Stimulated activated CD8-positive, alpha-beta memory T cell treated with anti-CD3 and anti-CD28 coated beads, Interleukin-12 subunit alpha, Interleukin-12 subunit beta, amount 100 ng/mL, for 24 hours (primary cell): Measurements from ENCODE around the gene DEXI.

ENCODE experiments used
- DNase-seq: peaks from one replicate; pipeline ENCODE4 v3.0.0-alpha.2; 2020; ENCODE audit errors: extremely low read depth

Gene DEXI

DNA sequence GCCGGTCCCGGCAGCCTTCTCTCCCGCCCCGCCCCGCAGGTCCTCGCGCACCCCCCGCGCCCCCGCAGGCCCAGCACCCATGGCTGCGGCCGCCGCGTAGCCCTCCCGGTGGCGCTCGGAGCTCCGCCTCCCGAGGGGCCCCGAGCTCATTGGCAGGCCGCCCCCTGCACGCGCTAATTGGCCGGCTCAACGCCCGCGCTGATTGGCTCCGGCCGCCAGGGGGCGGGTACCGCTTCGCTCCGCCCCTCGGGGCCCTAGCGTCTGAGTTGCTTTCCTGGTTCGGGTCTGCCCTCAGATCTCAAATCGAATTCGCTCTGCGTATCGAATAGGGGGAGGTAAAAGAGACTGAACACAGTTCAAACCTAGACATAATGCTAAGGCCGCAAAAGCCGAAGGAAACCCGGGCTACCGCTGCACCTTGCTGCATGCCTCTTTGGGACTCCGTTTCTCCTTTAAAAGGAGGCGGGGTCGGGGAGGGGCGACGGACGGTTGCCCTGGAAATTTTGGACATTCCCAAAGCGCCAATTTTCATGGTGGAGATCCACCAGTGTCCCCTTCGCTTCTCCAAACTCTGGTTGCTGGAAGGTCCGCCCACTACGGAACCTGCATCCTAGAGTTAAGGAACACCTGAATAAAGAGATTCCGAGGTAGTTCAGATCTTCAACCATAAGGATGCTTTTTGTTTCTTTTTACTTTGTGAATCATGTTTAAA lies at the start of gene DEXI:
DEXI (minus strand) TSS at position 117 of the 712 bp plus-strand sequence. CDS start 463 bp downstream, outside the sequence.
- peak; percentile 83 for DNase-seq

DNA sequence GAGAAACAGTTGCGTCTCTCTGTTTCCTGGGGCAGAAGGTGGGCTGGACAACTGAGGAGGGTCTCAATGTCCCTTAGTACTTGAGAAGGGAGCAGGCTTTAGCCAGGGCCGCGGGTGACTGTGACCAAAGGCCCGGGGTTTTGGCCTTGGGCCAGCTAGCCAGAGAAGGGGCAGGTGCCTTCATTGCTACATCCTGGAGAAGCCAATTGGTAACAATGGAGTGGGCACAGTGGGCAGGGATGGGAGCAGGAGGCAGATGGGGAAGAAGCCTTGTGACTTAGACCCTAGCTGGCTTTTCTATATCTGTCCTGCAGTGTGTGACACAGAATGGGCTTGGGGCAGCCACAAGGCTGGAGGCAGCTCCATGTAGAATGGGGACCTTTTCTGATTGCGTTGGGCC lies 48.1 kb upstream of the DEXI start:
- DNase-seq = no peak

DNA sequence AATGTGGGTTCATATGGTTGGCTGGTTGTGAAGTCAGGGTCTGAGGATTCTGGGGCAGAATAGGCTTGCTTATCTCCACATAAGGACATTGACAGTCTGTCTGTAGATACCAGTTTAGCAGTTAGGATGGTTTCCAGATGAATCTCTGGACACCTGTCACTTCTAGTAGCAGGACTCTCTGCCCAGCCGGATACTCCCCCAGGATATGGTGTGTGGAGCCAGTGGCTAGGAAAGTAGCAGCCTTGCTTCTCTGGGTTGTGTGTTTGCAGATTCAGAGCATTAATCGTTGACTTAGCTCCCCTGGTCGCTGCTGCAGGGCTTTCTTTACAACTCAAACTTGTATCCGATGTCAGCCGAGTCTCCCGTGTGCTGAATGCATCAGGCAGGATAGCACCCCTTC lies 47.3 kb upstream of the DEXI start:
- DNase-seq = no peak

DNA sequence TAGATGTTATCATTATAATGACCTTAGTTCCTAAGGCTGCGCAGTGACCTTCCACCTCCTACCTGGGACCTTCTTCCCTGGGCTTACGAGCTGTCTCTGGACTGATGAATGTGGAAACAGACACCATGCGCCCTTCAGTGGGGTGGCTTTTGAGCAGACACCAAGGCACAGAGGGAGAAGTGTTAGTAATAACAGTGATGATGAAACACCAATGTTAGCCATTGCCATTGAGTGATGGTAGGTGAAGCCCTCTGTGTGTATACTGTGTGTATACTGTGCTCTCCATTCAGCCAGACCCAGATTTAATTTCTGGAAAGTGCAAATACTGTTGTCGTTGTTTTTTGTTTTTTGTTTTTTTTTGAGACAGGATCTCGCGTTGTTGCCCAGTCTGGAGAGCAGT lies 46.6 kb upstream of the DEXI start:
- DNase-seq = no peak

DNA sequence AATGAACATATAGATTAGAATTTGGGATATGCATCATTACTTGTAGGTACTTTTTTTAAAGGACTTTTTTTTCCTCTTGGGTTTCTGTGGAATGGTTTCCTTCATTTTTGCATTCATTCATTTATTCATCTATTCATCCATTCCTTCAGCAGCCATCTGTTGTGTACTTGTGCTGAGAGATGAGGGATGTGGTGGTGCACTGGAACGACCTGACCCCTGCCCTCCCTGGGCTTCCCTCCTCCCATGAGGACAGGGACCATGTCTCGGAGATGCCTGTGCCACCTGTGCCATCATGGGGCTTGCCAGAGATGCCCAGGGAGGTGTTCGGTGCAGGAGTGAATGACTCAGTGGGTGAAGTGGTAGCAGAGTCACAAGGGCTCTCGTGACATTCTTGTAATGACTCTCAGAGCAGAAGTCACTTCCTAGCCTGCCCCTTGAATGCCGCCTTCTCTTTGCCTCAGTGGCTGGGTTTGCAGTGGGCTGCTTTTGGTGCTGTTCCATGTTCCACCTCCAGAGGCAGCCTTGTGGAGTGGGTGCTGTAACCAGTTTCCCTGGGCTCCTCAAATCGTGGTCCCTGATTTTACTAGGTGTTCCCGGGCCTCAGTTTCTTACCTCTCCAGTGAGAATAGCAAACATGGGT lies 46.0 kb upstream of the DEXI start:
- DNase-seq = no peak

DNA sequence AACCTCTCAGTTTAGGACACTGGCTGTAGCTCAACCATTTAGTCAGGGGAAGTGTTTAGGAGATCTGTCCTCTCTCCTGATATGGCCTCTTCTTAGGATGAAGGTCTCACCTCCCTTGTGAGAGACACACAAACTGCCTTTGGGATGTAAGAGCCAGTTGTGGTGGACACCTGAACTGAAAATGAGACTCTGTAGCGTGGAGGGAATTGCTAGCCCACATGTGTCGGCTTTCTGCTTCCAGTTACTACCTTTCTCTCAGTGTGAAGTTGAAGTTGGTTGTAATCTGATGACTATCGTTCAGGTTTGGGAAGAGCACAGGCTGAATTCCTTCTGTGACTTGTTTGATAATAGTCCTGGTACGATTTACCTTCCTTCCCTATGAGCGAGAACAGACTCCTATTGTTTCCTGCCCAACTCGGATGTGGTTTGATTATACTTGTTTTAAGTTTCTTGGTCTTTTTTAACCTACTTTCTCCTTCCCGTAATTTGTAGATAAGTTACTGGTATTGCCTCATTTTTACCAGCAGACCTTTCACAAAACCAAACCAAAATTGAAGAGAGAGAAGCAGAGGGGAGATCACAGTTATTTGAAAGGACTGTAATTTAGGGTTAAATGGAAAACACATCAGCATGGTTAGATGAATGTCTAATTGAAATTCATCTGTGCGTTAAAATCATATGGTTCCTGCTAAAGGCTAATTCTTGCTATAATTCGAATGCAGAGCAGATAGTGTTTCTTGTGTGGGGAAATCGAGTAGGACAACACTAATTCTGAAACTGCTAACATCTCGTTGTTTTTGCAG lies 45.3 kb upstream of the DEXI start:
- no peak for DNase-seq

DNA sequence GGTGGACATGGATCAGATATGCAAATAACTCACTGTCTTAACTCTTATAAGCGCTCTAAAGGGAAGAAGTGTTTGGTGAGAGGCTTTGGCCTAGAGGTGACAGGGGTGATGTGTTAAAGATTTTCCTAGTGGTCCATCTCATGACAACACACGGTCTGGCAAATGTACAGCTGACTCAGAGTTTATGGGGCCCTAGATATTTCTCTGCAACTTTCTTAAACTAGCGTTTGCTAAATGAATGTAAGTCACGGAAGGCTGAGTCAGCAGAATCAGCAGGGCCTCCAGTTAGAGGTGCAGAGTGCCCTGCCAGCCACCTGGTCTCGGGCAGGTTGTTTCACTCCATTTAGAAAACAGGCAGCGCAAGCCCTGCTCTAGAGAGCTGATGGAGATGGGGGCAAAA lies 42.2 kb upstream of the DEXI start:
- no peak for DNase-seq

DNA sequence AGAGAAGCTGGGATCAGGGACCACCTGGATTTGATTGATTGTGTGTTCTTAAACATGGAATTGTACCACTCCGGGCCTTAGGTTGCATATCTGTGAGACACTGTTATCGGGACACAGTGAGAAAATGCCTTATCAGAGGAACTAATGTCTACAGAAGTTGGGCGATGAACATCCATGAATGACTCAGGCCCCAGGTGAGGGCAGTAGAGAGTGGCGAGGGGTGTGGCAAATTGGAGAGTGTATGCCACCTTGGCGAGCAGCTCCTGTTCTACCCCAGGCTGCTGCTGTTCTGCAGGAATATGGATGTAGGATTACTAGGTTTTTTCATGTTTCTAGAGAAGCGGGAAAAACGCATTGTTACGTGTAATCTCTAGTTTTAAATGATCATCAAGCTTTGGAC lies 40.9 kb upstream of the DEXI start:
- no peak for DNase-seq

DNA sequence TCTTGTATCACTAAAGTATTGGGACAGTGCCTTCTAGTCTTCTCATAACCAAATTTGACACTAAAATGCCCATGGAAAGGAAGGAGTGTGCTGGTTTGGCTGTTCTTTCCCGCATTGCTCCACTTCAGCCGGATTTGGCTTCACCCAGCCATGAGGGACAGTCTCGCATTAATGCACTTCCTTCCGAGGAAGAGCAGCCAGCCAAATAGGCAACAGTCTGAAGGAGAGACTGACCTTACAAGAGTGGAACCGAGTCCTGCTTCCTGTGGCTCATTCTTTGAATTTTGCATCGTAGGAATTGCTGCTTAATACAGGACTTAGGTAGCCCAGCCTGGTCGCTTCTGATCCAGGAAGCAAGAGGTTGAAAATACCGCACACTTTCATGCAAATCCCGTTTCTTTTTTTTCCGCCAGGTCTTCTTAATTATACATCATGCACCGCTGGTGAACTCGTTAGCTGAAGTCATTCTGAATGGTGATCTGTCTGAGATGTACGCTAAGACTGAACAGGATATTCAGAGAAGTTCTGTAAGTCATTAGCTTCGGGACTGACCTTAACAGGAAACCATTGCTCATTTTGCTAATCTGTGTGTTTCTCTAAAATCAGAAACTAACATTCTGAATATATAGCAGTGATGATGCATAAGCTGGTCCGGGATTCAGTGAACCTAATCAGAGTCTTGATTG lies 40.3 kb upstream of the DEXI start:
- DNase-seq = no peak

DNA sequence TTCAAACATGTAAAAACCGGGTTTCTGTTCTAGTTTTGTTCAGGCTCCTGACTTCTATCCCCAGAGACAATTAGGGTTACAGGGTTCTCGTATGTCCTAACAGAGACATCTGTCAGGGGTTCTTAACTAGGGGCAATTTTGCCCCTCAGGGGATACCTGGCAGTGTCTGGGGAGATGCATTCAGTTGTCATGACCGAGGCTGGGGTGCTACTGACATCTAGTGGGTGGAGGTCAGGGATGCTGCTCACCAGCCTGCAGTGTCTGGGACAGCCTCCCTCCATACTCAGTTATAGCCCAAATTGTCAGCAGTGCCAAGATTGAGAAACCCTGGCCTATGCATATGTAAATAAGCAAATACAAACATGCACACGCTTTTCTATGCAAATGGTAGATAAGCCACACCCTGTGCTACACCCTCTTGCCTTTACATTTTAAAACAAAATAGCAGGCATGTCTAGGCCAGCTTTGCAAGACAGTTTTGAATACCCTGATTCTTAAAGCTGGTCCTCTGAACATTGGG lies 39.5 kb upstream of the DEXI start:
- DNase-seq = no peak

DNA sequence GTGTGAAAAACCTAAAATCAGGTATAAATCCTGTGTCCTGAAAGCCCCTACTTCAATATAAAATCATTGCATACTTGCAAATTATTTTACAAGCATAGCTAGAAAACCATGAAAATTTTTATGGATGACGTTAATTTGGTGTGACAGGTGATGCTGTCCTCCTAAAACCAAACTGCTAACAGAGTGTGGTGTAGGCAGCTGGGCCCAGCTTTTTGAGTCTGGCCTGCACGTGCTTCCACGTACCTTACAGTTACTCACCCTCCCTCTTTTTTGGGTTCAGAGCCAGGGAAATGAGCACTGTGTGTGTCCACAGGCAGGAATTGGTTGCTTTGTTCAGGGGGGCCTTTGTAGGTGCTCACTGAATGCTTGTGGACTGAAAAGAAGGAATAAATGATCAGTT lies 38.5 kb upstream of the DEXI start:
- DNase-seq = no peak

DNA sequence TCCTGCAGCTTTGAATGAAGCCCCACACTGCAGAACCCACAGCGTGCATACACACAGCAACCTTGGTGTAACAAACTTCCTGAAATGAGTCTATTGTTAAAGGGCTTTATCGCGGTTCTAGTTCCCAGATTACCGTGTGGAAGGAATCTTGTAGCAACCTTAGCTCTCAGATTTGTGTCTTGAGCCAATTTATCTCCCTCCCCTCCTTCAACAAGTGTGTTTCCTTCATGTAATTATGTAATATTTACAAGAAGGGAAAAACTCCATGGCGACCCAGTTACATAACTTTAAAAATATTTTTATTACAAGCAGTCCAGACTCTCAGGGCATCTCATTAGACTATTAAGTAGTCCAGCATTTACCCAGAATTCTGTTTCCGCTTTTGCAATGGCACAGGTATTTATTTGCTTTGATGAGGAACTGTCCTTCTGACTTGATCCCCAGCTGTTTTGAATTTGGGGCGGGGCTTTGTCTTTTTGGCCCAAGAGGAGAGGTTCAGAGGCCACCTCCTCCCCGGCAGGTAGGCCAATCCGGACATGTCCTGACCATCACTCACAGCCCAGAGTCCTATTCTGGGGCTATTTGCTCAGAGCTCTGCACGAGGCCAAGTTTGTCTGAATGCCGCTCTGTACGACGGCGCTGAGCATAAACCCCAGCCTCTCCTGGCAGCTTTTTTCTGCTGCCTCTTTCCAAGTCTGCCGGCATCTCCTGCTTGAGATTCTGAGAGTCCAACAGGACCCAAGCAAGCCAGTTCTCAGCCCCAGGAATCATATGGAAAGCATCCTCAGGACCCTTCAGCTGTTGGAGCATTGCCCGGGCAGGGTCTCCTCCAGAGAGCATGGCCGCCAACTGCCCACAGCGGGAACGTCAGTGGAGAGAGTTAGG lies 37.7 kb upstream of the DEXI start:
- DNase-seq = no peak

DNA sequence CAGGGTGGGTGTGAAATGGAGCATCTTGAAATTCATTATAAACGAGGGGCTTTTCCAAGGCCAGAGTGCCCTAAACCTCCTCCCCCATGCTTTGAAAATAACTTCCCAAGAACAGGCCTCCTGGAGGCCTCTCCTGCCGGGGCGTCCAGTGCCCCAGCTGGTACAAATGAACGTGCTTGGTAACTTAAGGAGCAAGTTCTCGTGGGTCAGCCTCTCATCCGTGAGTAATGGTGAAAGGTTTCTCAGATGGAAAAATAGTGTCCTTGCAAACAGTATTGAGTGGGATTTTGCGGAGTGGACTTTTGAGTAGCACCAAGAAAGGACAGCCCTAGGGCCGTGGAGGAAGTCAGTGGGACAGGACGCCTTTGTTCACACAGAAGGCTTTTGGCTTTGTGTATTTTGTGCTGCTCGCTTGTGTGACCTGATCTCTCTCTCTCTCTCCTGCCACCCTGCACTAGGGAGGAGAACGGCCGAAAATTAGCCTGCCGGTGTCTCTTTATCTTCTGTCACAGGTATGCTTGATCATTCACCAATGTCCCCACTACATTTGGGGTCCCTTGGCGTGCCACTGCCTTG lies 36.7 kb upstream of the DEXI start:
- DNase-seq = no peak

DNA sequence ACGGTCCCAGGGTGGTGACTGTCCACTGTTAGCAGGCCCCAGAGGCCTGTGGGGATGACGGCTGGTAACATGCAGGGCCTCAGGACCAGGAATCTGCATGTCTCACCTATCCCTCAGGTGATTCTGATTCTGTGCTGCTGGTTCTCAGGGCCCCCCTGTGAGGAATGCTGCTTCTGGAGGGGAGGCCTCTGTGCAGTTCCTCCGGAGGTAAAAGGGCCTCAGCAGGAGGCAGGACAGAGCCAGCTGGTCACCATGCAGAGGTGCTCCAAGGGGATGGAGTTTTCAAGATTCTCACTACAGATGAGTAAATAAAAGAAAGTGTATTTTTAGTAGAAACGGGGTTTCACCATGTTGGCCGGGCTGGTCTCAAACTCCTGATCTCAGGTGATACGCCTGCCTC lies 35.9 kb upstream of the DEXI start:
- no peak for DNase-seq

DNA sequence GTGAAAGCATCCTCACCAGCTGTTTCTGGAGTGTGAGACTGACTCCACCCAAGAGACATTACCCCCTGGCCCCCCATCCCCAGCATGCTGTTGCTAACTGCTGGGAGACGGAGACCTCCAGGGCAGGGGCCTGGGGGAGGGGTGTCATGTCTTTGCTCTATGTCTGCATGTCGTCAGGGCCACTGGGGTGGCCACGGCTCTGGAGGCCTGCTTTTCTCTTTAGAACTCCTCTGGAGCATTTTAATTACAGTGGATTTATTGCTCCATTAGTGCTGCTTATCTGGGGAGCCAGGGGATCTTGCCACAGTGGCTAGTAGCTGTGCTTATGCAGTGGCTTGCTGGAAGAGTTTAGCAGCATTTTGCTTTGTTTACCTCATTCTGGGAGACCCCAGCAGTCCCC lies 34.4 kb upstream of the DEXI start:
- no peak for DNase-seq

DNA sequence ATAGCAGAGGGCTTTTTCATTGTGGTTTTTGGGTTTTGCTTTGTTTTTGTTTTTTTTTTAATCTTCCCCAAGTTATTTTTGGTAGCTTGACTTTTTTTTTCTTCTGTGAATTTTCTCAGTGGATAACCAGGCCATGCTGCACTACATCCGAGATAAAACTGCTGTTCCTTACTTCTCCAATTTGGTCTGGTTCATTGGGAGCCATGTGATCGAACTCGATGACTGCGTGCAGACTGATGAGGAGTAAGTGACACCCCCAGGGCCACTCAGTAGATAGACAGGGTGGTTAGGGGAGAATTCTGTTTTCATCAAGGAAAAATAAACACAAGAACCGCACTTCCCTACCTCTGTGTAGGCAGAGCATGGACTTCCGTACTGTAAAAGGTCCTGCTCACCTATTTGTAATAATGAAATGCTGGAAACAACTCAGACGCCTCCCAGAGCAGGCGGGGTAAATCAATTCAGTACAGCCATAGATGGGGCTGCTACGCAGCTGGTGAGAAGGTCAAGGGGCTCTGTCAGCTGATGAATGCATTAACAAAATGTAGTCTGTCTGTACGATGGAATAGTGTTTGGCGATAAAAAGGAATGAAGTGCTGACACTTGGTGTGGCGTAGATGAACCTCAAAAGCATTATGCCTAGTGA lies 30.7 kb upstream of the DEXI start:
- no peak for DNase-seq

DNA sequence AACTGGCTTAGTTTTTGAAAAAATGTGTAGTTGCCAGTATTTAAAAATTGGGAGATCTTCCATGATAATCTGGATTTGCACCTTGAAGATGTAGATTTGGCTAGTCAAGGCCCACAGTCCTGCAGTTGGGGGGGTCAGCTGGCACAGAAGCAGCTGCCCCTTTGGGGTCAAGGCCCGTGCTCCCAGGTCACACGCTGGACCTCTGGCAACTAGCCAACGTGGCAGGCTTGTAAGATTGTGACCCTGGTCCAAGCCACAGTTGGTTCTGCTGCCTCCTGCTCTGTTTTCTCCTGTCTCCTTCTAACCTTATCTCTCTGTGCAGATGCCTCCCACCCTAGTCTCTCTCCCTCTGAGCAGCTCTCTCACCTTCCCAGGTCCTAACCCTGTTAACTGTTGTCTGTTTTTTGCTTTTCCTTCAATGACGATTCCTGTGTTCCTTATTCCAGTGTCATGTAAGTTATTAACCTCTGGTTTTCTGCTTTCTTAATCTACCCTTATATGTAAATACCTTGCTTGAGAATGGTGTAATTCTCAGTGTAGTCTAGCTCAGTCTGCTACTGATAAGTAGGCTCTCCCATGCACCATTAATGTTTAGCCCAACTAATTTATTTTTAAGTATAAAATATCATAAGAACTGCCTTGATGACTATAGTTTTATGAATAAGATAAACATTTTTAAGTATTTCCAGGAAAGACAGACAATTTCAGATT lies 30.0 kb upstream of the DEXI start:
- no peak for DNase-seq

DNA sequence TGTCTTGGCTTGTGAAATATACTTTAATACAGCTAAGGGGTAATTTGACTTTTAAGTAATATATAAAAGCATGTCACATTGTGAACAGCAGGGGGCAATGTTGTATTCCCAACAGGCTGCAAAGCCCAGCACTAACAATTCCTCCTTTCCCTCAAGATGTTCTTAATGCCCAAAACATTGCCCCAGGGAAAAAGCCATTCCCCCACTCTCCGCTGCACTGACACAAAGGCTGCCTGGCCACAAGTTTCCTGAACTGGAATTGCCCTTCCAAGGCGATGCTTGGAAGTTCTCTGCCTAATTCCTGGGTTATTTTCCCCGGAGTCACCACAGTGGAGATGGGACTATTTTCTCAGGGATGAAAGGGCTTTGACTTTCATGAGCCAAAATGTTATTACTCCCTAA lies 29.3 kb upstream of the DEXI start:
- DNase-seq = no peak

DNA sequence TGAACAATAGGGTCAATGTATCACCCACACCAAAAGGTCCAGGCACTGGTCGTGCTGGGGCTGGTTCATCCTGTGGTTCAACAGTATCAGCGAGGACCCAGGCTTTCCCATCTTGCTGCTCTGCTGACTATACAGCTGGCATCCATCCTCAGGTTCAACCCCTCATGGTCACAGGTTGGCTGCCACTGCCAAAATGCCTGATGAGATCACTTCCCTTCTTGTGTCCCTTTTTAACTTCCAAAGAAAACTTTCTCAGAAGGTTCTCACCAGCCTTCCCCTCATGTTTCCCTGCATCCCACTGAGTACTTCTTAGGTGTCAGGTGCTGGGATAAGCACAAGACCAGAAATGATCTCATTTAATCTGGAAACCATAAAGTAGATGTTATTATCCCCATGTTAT lies 27.8 kb upstream of the DEXI start:
- DNase-seq = no peak

DNA sequence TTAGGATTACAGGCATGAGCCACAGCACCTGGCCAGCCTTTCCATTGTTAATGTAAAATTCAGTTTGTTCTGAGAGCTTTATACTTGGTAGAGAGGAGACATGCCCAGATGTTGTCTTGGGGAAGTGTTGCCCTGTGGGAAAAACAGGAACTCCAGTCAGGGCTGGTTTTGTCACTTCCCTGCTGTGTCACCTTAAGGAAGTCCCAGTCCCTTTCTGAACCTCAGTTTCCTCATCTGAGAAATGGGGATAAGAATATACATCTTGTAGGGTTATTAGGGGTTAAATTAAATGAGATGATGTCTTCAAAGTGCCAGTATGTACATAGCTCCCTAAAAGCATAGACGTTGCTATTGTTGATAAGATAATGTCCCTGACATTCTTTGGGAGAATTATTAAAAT lies 27.3 kb upstream of the DEXI start:
- DNase-seq = no peak
